SHP77 (cell line): Measurements from ENCODE around the gene PDE7B.
"Not testable (repeated sequence)": the region's sequence is repeated elsewhere in the genome, so short reads cannot be mapped to it uniquely, and the experiment has no call there.

ENCODE experiments used
- DNase-seq, 2 experiments: peaks; one replicate each; lab custom pipeline; 2025; lab: John Stamatoyannopoulos, UW

Gene PDE7B

GRCh38 chr6:136191606-136192312, 340.3 kb downstream of the PDE7B start:
- no peak for DNase-seq

GRCh38 chr6:136192902-136193301, 341.4 kb downstream of the PDE7B start:
- DNase-seq: no peak

- peak in 1 of 2 experiments; percentile 11 for DNase-seq
These were observed 350.2 kb downstream of the PDE7B start for GRCh38 chr6:136201732-136202131.

DNA sequence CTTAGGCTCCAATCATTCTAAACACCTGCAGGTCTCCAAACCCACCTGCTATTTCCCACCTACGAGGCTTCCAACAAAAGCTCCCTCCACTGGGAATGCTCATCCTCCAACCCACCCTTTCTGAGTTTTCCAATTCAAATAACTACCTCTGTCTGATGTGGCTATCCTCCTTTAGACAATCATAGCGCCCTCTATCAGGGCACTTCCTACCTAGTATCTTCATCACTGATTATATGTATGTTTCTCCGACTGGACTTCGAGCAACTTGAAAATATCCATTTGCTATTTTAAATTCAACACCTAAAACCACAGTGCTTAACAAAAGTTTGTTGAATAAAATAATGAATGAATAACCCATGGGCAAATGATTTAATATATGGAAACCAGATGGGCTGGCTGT, 357.3 kb downstream of the PDE7B start:
- DNase-seq: no peak

GRCh38 chr6:136209496-136209895, 358.0 kb downstream of the PDE7B start:
- no peak for DNase-seq

DNA sequence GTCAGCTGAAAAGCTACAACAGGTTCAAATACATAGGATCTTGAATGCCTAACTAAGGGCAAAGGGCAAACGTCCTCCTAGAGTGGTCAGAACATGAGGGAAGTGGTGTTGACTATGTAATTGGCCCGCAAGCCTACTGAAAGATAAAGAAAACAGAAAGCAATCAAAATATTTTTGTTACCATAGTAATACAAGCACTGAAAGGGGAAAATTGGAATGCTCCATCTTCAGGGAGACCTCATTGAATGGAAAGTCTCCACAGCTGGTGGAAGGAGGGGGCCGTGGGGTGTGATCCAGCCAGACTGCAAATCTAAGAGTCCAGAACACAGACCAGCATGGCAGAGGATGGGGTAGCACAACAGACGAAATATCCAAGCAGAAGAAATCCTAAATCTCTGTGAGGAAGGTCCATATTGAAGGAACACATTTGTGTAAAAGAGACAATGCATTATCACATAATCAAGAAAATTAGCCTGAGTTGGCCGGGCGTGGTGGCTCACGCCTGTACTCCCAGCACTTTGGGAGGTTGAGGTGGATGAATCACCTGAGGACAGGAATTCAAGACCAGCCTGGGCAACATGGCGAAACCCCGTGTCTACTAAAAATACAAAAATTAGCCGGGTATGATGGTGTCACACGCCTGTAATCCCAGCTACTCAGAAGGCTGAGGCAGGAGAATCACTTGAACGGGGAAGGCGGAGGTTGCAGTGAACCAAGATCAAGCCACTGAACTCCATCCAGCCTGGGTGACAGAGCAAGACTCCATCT, 359.1 kb downstream of the PDE7B start:
- DNase-seq: no peak

- DNase-seq: no peak
These were observed 361.1 kb downstream of the PDE7B start for GRCh38 chr6:136212608-136213007.

DNA sequence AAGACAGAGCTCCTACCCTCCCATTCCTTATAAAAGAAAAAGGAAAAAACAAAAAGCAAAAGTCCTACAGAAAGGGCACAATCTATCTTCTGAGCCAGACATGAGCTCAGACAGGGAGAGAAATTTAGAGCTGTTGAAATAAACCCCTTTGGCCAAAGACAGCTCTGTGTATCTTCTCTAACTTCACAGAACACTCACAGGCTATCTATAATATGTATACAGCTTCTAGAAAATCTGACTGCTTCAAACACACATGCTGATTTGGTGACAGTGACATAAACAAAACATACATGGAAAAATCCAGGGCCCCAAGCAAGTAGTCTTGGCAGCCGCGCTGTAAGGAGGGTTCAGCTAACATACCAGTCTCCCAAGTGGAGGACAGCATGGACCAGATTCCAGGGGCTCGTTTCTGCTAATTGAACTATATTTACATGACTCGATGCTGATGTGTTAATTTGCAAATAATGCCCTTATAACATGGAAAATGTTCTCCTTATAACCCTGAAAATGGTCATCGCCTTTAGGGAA, 361.6 kb downstream of the PDE7B start:
- no peak for DNase-seq

DNA sequence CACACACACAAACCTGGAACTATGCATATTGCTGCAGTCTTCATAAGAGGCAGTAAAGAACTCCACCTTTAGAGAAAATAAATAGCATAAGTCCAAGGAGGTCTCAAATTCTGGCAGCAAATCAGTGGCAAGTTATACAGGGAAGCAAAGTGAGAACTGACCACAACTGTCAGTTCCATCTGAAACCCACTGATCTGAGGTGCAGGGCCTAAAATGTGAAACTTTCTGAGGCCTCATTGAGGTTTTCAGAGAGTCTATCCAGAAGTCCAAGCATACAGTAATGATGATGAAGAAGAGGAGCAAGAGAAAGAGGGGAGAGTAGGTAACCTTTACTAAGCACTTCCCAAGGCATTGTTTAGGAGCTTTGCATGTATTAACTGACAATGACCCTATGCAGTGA, 362.4 kb downstream of the PDE7B start:
- no peak for DNase-seq

GRCh38 chr6:136216503-136217401, 365.3 kb downstream of the PDE7B start:
- no peak for DNase-seq

DNA sequence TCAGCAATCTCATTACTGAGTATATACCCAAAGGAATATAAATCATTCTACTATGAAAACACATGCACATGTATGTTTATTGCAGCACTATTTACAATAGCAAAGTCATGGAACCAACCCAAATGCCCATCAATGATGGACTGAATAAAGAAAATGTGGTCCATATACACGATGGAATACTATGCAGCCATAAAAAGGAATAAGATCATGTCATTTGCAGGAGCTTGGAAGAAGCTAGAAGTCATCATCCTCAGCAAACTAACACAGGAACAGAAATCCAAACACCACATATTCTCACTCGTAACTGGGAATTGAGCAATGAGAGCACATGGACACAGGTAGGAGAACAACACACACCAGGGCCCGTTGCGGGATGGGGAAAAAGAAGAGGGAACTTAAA, 373.5 kb downstream of the PDE7B start:
- DNase-seq: not testable (repeated sequence)

DNA sequence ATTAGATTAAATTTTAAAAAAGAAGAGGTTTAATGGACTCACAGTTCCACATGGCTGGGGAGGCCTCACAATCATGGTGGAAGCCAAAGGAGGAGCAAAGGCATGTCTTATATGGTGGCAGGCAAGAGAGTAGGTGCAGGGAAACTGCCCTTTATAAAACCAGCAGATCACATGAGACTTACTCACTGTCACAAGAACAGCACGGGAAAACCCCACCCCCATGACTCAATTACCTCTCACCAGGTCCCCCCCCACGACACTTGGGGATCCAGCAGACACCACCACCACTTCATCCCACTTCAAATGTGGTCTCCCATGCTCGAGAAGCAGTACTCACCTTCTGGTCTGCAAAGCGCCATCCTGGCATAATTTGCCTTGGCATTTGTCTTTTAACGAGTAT, 374.0 kb downstream of the PDE7B start:
- no peak for DNase-seq

- DNase-seq: peak; percentile 14 to 30
These were observed 374.6 kb downstream of the PDE7B start for GRCh38 chr6:136226027-136226673.

GRCh38 chr6:136226674-136227377, 375.3 kb downstream of the PDE7B start:
- DNase-seq: no peak

DNA sequence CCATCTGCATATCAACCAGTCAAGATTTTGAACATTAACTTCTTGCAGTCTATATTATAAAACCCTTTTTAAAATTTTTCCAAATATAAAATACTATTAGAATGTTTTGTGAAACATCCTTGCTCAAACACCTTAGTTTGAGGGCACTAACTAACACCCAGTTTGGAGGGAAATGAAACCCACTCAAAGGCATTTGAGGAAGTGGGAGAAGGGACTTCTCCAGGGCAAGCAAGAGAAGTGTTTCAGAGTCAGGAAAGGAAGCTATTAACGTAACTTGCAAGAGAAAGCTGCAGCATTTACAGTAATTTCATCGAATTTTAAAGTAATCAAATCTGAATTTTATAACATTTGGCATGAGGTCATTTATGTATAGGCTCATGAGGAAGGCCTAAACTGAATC, 377.3 kb downstream of the PDE7B start:
- no peak for DNase-seq

- DNase-seq: no peak
These were observed 378.8 kb downstream of the PDE7B start for GRCh38 chr6:136230219-136230853.

GRCh38 chr6:136232701-136233100, 381.2 kb downstream of the PDE7B start:
- DNase-seq: no peak

DNA sequence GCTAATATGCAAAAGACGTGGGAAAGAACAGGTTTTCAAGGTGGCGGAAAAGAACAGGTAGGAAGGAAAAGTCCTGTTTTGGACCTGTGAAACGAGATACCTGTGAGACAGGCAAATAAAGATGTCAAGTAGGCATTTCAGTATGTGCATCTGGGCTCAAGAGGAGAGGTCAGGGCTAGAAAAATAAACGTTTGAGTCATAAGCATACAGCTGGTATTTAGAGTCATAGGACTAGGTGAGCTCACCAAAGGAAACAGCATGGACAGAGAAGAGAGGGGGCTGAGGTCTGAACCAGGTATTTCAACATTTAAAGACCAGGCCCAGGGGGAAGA, 383.7 kb downstream of the PDE7B start:
- DNase-seq: peak; percentile 21 to 36

DNA sequence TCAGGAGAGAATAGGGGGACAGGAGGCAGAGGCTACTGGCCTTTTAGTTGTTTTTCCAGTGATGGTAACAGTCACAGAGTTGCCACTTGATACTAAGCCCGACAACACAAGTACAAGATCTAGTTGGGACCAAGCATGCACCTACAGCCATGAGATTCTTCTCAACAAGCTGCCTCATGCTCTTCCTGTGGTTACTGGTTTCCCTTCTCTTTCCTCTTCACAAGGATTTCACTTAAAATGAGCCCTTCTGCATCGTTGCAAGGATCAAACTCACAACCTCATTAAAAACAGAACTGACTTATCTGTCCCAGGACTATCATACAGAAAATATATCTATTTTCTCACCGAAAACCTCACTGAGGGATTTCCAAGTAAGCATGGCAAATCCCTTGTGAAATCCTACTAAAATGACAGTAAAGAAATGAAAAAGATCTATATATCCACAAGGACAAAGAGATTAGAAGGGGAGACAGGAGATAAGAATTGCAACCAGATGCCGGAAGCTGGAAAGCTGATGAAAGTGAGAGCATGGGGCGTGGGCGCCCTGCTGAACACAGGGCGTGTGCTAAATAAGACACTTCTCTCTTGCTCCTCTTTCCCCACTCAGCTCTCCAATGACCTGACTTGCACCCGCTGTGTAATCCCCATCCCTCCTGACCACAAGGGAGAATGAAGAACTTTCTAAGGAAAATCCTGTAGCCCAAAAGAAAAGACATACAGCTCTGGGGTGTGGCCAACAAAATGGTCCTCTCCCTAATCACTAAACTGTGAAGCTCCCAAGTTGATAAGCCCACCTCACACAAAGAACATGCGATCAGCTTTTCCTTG, 385.2 kb downstream of the PDE7B start:
- no peak for DNase-seq
